ENCODE data around the gene BARX1. TPM values are rescaled to one million over a fixed set of nuclear protein-coding genes. Genes with fewer than 3 reads are reported as not detected.
A peak's percentile ranks its signal among the peaks of the same experiment; 100 is the strongest.
"Not testable (repeated sequence)": the region's sequence is repeated elsewhere in the genome, so short reads cannot be mapped to it uniquely, and the experiment has no call there.

BARX1 gene
- total and polyA plus RNA-seq, 4 donors: 0.17 TPM; not detected in 3

DNA sequence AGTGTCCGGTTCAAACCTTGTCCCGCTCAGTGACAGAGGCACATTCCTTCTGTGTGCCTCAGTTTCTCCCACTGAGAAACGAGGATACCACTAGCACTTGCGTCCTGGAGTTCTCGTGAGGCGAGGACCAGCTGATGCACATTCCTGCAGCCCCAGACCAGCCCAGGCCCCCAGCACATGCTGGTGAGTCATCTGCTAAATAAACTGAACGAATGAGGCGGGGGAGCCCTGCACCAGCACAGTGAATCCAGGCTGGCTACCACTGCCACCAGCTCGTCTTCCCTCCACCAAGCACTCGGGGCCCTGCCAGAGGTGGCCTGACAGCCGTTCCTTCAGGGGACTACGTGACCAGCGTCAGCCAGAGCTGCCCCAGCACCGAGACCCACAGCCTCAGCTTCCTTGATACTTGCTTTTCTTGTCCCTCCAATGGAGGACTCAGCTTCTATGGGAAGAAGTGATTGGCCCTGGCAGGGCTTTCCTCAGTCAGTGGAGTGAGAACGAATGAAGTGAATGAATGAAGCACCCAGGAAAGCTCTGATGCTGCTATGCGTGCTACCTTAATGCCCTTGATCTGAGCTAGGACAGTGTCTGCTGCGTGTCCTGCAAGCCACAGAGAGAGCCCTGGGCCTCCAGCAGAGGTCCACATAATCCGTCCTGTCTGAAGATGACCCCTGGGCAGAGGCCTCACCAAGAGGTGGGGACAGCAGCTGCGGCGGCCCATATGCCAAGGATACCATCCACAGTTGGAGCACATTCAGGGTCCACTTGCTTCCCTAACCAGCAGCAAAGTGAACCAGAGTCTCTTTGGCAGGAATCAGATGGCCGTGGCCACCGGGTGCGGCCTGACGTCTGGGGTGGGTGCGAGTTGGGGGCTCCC lies 13.5 kb upstream of the BARX1 start:
- Histone ChIP-seq H3K27ac (ENCODE audit: low read depth, low read length) (no peak overlapping the region), H3K36me3 (ENCODE audit: control insufficient read depth, insufficient read depth, low read length) (no peaks in the 10 kb centered on the region), H3K27me3 (ENCODE audit: control insufficient read depth, insufficient read depth, low read length) (peaks cover 4% of the 10 kb centered on the region), H3K4me3 (ENCODE audit: low read depth, low read length) (no peak overlapping the region), H3K9me3 (ENCODE audit: control insufficient read depth, insufficient read depth, low read length) (no peaks in the 10 kb centered on the region), H3K4me1 (ENCODE audit: control insufficient read depth, insufficient read depth, low read length) (no peaks in the 10 kb centered on the region)
- no peak for DNase-seq (ENCODE audit: low read depth in 4 of 6, low spot score in 6 of 6)
- WGBS (ENCODE audit: insufficient coverage): 87% methylated on average over 19 of the region's 25 CpGs

DNA sequence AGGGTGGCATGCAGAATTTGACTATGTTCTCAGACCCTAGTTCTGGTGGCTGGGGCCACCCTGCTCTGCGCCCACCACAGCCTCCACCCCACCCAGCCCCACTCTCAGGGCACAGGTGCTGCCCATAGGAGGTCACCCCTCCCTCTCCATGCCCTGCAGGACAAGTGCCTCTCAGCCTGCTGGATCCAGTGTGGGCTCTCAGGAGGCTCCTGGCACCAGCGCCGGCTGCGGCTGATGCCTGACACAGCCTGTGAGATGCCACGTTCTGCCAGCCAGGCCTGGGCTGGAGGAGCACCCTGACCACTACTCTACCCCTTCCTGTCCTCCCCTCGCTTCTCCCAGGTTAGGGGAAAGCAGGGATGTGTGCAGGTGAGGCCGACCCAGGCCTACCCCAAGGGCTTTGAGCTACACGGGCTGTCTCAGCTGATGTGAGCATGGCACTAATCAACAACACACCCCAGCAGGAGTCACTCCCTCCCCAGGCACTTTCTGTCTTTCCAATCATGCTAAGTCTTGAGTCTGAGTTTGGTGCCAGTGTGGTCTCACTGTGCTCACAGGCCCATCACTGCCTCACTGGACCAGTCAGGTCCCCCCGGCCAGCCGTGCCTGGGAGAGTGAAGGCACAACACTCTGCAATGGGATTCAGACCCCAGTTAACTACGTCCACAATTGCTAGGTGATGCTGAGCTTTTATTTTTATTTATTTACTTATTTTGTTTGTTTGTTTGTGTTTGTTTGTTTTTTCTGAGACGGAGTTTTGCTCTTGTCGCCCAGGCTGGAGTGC lies 12.1 kb upstream of the BARX1 start:
- Histone ChIP-seq H3K27ac (ENCODE audit: low read depth, low read length) (no peak overlapping the region), H3K27me3 (ENCODE audit: control insufficient read depth, insufficient read depth, low read length) (peaks cover 12% of the 10 kb centered on the region), H3K4me3 (ENCODE audit: low read depth, low read length) (no peak overlapping the region), H3K36me3 (ENCODE audit: control insufficient read depth, insufficient read depth, low read length) (no peaks in the 10 kb centered on the region), H3K9me3 (ENCODE audit: control insufficient read depth, insufficient read depth, low read length) (no peaks in the 10 kb centered on the region), H3K4me1 (ENCODE audit: control insufficient read depth, insufficient read depth, low read length) (peaks cover 4% of the 10 kb centered on the region)
- 85% methylated on average over 7 of the region's 13 CpGs for WGBS (ENCODE audit: insufficient coverage)
- no peak for DNase-seq (ENCODE audit: low read depth in 4 of 6, low spot score in 6 of 6)

DNA sequence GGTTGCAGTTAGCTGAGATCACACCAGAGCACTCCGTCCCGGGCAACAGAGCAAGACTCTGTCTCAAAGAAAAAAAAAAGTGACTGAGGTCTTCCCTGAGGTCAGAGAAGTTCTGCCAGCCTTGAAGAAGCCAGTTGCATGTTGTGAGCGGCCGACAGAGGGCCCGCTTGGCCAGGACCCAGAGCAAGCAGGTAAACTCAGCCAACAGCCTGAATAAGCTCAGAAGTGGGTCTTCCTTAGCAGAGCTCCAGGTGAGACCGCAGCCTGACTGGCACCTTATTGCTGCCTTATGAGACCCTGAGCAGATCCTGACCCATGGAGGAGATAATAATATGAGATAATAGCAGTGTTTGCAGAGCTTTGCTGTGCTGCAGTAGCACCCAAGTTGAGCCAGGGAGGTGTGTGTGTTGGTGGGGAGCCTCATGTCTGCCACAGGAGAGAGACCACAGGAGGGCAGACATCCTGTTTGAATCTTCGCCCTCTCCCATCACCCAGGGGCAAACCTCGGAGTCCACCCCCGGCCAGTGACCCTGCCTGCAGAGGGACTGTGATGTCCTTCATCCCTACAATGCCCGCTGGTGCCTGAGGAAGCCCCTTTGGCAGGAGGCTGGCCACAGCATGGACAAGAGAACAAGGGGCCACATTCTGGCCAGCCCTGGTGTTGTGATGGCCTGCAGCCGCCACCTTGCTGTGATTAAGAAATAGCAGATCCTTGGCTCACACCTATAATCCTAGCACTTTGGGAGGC lies 10.8 kb upstream of the BARX1 start:
- Histone ChIP-seq H3K27ac (ENCODE audit: low read depth, low read length) (no peak overlapping the region), H3K4me1 (ENCODE audit: control insufficient read depth, insufficient read depth, low read length) (peaks cover 4% of the 10 kb centered on the region), H3K9me3 (ENCODE audit: control insufficient read depth, insufficient read depth, low read length) (no peaks in the 10 kb centered on the region), H3K4me3 (ENCODE audit: low read depth, low read length) (no peak overlapping the region), H3K27me3 (ENCODE audit: control insufficient read depth, insufficient read depth, low read length) (peaks cover 24% of the 10 kb centered on the region), H3K36me3 (ENCODE audit: control insufficient read depth, insufficient read depth, low read length) (no peaks in the 10 kb centered on the region)
- peak in 1 of 6 donors; percentile 40 for DNase-seq (ENCODE audit: low read depth in 4 of 6, low spot score in 6 of 6)
- WGBS (ENCODE audit: insufficient coverage): 76% methylated on average over 9 of the region's 11 CpGs

DNA sequence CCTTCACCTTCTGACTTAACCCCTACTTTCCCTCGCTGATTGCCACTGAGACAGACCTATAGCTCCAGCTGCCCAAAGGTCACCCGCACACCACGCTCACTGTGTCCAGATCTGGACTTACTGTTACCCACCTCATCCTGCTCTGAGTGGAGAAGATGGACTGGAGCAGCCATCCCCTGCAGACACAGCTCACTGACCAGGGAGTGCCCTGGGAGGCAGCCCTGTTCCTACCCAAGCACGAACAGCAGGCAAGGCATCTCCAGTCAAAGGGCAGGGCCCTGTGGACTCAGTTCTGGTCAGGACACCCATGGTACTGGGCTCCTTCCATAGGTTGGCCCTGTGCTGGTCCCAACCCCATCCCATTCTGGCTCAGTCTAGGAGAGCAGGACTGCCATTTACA lies 9.5 kb upstream of the BARX1 start:
- H3K27me3 ChIP-seq (ENCODE audit: control insufficient read depth, insufficient read depth, low read length): peaks cover 37% of the 10 kb centered on the region
- peaks cover 14% of the 10 kb centered on the region for H3K4me1 ChIP-seq (ENCODE audit: control insufficient read depth, insufficient read depth, low read length)
- no peaks in the 10 kb centered on the region for H3K36me3 ChIP-seq (ENCODE audit: control insufficient read depth, insufficient read depth, low read length)
- no peak for DNase-seq (ENCODE audit: low read depth in 4 of 6, low spot score in 6 of 6)
- no peaks in the 10 kb centered on the region for H3K9me3 ChIP-seq (ENCODE audit: control insufficient read depth, insufficient read depth, low read length)
- H3K27ac ChIP-seq (ENCODE audit: low read depth, low read length): no peak overlapping the region
- no peak overlapping the region for H3K4me3 ChIP-seq (ENCODE audit: low read depth, low read length)
- 90% methylated on average over 4 of the region's 4 CpGs for WGBS (ENCODE audit: insufficient coverage)

DNA sequence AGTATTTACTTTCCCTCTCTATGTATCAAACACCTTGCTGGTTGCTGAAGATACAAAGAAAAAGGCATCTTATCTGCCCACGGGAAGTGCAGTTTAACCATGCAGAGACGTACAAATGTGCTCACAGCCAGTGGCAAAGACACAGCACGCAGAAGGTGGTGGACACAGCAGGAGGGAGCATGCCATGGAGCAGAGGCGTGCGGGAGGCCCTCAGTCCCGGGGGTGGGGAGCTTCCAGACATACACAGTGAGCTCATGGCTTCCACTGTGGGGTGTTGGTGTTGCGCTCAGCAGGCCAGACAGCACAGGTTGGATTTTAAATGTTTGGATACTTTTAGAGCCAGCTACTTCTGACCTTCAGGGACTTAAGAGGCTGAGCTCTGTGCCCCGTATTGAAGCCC lies 8.8 kb upstream of the BARX1 start:
- Histone ChIP-seq H3K4me1 (ENCODE audit: control insufficient read depth, insufficient read depth, low read length) (peaks cover 20% of the 10 kb centered on the region), H3K27me3 (ENCODE audit: control insufficient read depth, insufficient read depth, low read length) (peaks cover 44% of the 10 kb centered on the region), H3K9me3 (ENCODE audit: control insufficient read depth, insufficient read depth, low read length) (no peaks in the 10 kb centered on the region), H3K4me3 (ENCODE audit: low read depth, low read length) (no peak overlapping the region), H3K27ac (ENCODE audit: low read depth, low read length) (no peak overlapping the region), H3K36me3 (ENCODE audit: control insufficient read depth, insufficient read depth, low read length) (no peaks in the 10 kb centered on the region)
- DNase-seq (ENCODE audit: low read depth in 4 of 6, low spot score in 6 of 6): no peak
- WGBS (ENCODE audit: insufficient coverage): 39% methylated on average over 7 of the region's 8 CpGs

DNA sequence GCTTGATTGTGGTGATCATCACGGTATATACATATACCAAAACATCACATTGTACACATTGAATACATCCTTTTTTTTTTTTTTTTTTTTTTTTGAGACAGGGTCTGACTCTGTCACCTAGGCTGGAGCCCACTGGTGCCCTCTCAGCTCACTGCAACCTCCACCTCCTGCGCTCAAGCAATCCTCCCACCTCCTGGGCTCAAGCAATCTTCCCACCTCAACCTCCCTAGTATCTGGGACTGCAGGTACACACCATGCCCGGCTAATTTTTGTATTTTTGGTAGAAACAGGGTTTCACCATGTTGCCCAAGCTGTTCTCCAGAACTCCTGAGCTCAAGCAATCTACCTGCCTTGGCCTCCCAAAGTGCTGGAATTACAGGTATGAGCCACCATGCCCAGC lies 8.3 kb upstream of the BARX1 start:
- H3K36me3 ChIP-seq (ENCODE audit: control insufficient read depth, insufficient read depth, low read length); H3K4me3 ChIP-seq (ENCODE audit: low read depth, low read length); H3K9me3 ChIP-seq (ENCODE audit: control insufficient read depth, insufficient read depth, low read length); H3K27ac ChIP-seq (ENCODE audit: low read depth, low read length); DNase-seq (ENCODE audit: low read depth in 4 of 6, low spot score in 6 of 6): not testable (repeated sequence)
- H3K27me3 ChIP-seq (ENCODE audit: control insufficient read depth, insufficient read depth, low read length): peaks cover 49% of the 10 kb centered on the region
- WGBS (ENCODE audit: insufficient coverage): 81% methylated on average over 2 of the region's 3 CpGs
- peaks cover 25% of the 10 kb centered on the region for H3K4me1 ChIP-seq (ENCODE audit: control insufficient read depth, insufficient read depth, low read length)

DNA sequence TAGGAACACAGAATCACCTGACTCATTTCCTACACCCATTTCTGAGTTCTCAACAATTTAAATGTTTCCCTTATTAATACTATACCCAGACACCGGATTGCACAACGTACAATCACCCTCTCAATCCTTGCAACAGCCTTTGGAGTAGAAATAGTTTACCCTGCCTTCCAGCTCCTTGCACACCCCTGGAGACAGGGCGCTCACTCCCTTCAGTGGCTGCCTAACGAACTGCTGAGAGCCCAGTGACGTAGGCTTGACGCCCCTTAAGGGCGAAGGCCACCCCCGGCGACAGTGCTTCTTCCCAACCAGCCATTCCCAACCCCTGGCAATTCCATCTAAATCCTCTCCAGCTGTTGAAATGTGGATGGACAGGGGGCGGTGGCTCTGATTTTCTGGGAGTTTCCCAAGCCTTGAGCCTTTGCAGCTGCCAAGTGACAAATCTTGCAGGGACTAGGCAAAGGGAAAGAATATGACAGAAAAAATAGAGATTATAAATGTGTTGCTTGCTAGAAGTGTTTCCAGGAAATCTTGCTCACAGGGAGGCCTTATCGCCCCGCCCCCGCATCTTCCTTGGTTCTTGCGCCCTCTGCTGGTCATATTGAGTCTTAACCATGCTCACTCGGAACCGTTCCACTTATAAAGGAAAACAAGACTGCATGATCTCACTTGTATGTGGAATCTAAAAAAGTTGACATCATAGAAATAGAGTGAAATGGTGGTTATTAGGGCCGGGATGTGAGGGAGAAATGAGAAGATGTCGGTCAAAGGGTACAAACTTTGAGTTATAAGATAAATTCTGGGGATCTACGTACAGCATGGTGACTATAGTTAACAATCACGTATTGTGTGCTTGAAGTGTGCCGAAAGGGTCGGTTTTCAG lies 7.6 kb upstream of the BARX1 start:
- Histone ChIP-seq H3K4me1 (ENCODE audit: control insufficient read depth, insufficient read depth, low read length) (peaks cover 28% of the 10 kb centered on the region), H3K27me3 (ENCODE audit: control insufficient read depth, insufficient read depth, low read length) (peaks cover 56% of the 10 kb centered on the region), H3K4me3 (ENCODE audit: low read depth, low read length) (no peak overlapping the region), H3K27ac (ENCODE audit: low read depth, low read length) (no peak overlapping the region), H3K36me3 (ENCODE audit: control insufficient read depth, insufficient read depth, low read length) (no peaks in the 10 kb centered on the region), H3K9me3 (ENCODE audit: control insufficient read depth, insufficient read depth, low read length) (no peaks in the 10 kb centered on the region)
- WGBS (ENCODE audit: insufficient coverage): 28% methylated on average over 11 of the region's 22 CpGs
- DNase-seq (ENCODE audit: low read depth in 4 of 6, low spot score in 6 of 6): peak in 5 of 6 donors; percentile 83 to 97 (median 86)

DNA sequence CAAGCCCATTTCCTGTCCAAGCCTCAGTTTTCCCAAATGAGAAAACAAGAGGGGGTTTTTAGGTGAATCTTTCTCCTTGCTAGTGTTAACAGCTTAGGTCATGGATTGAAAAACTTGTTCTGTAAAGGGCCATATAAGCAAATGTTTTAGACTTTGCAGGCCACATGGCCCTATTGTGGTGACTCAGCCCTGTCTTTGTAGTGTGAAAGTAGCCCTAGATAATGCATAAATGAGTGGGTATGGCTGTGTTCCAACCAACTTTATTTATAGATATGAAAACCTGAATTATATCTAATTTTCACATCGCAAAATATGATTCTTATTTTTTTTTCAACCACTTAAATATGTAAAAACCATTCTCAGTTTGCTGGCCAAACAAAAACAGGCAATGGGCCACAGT lies 6.9 kb upstream of the BARX1 start:
- H3K9me3 ChIP-seq (ENCODE audit: control insufficient read depth, insufficient read depth, low read length): no peaks in the 10 kb centered on the region
- WGBS (ENCODE audit: insufficient coverage): 44% methylated on average over 1 of the region's 1 CpG
- H3K36me3 ChIP-seq (ENCODE audit: control insufficient read depth, insufficient read depth, low read length): no peaks in the 10 kb centered on the region
- peaks cover 28% of the 10 kb centered on the region for H3K4me1 ChIP-seq (ENCODE audit: control insufficient read depth, insufficient read depth, low read length)
- H3K27ac ChIP-seq (ENCODE audit: low read depth, low read length): no peak overlapping the region
- H3K27me3 ChIP-seq (ENCODE audit: control insufficient read depth, insufficient read depth, low read length): peaks cover 64% of the 10 kb centered on the region
- H3K4me3 ChIP-seq (ENCODE audit: low read depth, low read length): no peak overlapping the region
- no peak for DNase-seq (ENCODE audit: low read depth in 4 of 6, low spot score in 6 of 6)

Measured in spinal cord (tissue), 10 donors.